Measurements from ENCODE around the gene SFXN5. TPM values are rescaled to one million over a fixed set of nuclear protein-coding genes. Genes with fewer than 3 reads are reported as not detected.

The SFXN5 gene
- total RNA-seq, 1 experiment from 2014 or later, result 11.3 TPM

GRCh38 chr2:73003027-73003426, 68.5 kb downstream of the SFXN5 start:
- no TSS peak for BruUV-seq (replicated peaks)
- H3K4me3 Mint-ChIP-seq (ENCODE audit: low read depth, unreplicated experiment), result no peak overlapping the region
- intact Hi-C loops (cut with micrococcal nuclease; ENCODE audit: unreplicated experiment), result no loop called here
- H3K9me3 Mint-ChIP-seq (ENCODE audit: low read depth, unreplicated experiment), result no peaks in the 10 kb centered on the region
- H3K27me3 Mint-ChIP-seq (ENCODE audit: unreplicated experiment), result no peaks in the 10 kb centered on the region
- CTCF ChIA-PET, result interaction anchor here (0.6 kb wide), 1 partner anchor 107 kb away, joined by 4 read pairs; no protein-coding TSS in a partner anchor
- H3K27ac Mint-ChIP-seq (ENCODE audit: unreplicated experiment), result no peak overlapping the region
- TF ChIP-seq CTCF (IDR thresholded peaks at IDR 0.05; ENCODE audit: unreplicated experiment), result no peak
- H3K4me1 Mint-ChIP-seq (ENCODE audit: low read depth, unreplicated experiment), result no peaks in the 10 kb centered on the region
- no peaks in the 10 kb centered on the region for H3K36me3 Mint-ChIP-seq (ENCODE audit: insufficient read depth, unreplicated experiment)
- no peak for DNase-seq

GRCh38 chr2:73000808-73001570, 70.5 kb downstream of the SFXN5 start:
- Mint-ChIP-seq H3K4me3 (ENCODE audit: low read depth, unreplicated experiment) (no peak overlapping the region), H3K27ac (ENCODE audit: unreplicated experiment) (no peak overlapping the region), H3K36me3 (ENCODE audit: insufficient read depth, unreplicated experiment) (no peaks in the 10 kb centered on the region), H3K9me3 (ENCODE audit: low read depth, unreplicated experiment) (no peaks in the 10 kb centered on the region), H3K27me3 (ENCODE audit: unreplicated experiment) (no peaks in the 10 kb centered on the region), H3K4me1 (ENCODE audit: low read depth, unreplicated experiment) (no peaks in the 10 kb centered on the region)
- intact Hi-C loops (cut with micrococcal nuclease; ENCODE audit: unreplicated experiment), result no loop called here
- DNase-seq, result no peak
- no peak for TF ChIP-seq CTCF (IDR thresholded peaks at IDR 0.05; ENCODE audit: unreplicated experiment)
- CTCF ChIA-PET, result no interaction called here
- no TSS peak for BruUV-seq (replicated peaks)

- DNase-seq, result no peak
- no peak for TF ChIP-seq CTCF (IDR thresholded peaks at IDR 0.05; ENCODE audit: unreplicated experiment)
- Mint-ChIP-seq H3K4me1 (ENCODE audit: low read depth, unreplicated experiment) (no peaks in the 10 kb centered on the region), H3K27ac (ENCODE audit: unreplicated experiment) (no peak overlapping the region), H3K27me3 (ENCODE audit: unreplicated experiment) (no peaks in the 10 kb centered on the region), H3K9me3 (ENCODE audit: low read depth, unreplicated experiment) (no peaks in the 10 kb centered on the region), H3K36me3 (ENCODE audit: insufficient read depth, unreplicated experiment) (no peaks in the 10 kb centered on the region), H3K4me3 (ENCODE audit: low read depth, unreplicated experiment) (no peak overlapping the region)
- no TSS peak for BruUV-seq (replicated peaks)
- intact Hi-C loops (cut with micrococcal nuclease; ENCODE audit: unreplicated experiment), result loop anchor here (10.0 kb wide), 1 partner anchor 75 kb away; the partner anchor contains the start of gene SFXN5
- CTCF ChIA-PET, result no interaction called here
Measured at GRCh38 chr2:72999729-73000725, 71.5 kb downstream of the SFXN5 start.

GRCh38 chr2:72998724-72999123, 72.8 kb downstream of the SFXN5 start:
- intact Hi-C loops (cut with micrococcal nuclease; ENCODE audit: unreplicated experiment), result loop anchor here (10.0 kb wide), 1 partner anchor 76 kb away; the partner anchor contains the start of gene SFXN5
- no peaks in the 10 kb centered on the region for H3K4me1 Mint-ChIP-seq (ENCODE audit: low read depth, unreplicated experiment)
- no peaks in the 10 kb centered on the region for H3K9me3 Mint-ChIP-seq (ENCODE audit: low read depth, unreplicated experiment)
- no peak overlapping the region for H3K27ac Mint-ChIP-seq (ENCODE audit: unreplicated experiment)
- no peak for TF ChIP-seq CTCF (IDR thresholded peaks at IDR 0.05; ENCODE audit: unreplicated experiment)
- H3K36me3 Mint-ChIP-seq (ENCODE audit: insufficient read depth, unreplicated experiment), result no peaks in the 10 kb centered on the region
- no peaks in the 10 kb centered on the region for H3K27me3 Mint-ChIP-seq (ENCODE audit: unreplicated experiment)
- CTCF ChIA-PET, result no interaction called here
- no peak overlapping the region for H3K4me3 Mint-ChIP-seq (ENCODE audit: low read depth, unreplicated experiment)
- DNase-seq, result no peak
- no TSS peak for BruUV-seq (replicated peaks)
